Mesenchymal stem cell (in vitro differentiated cells and primary cell): ENCODE data around the gene ARID1B.

Source experiments
- DNase-seq: peaks from one replicate; pipeline ENCODE4 v3.0.0-alpha.2; 2013
- H2AFZ ChIP-seq: one replicate; pipeline ENCODE4 v1.6.1; 2013; ENCODE audit warnings: low read depth, mild to moderate bottlenecking, control low read depth, inconsistent platforms, low read length, moderate library complexity
- H2AK5ac ChIP-seq: 2 replicates; pipeline ENCODE4 v1.6.1; 2013; ENCODE audit warnings: low read length, moderate library complexity, mild to moderate bottlenecking, inconsistent platforms; ENCODE audit not compliant: severe bottlenecking
- H2BK120ac ChIP-seq: one replicate; pipeline ENCODE4 v1.6.1; 2013; ENCODE audit warnings: low read depth, mild to moderate bottlenecking, inconsistent platforms, low read length, moderate library complexity
- H2BK12ac ChIP-seq, 2 experiments: one replicate each; pipeline ENCODE4 v1.6.1; 2013; ENCODE audit warnings: inconsistent platforms in 2 of 2, low read length in 2 of 2, mild to moderate bottlenecking in 2 of 2, moderate library complexity in 2 of 2, control low read depth in 1 of 2
- H2BK15ac ChIP-seq: one replicate; pipeline ENCODE4 v1.6.1; 2013; ENCODE audit warnings: mild to moderate bottlenecking, low read depth, inconsistent platforms; ENCODE audit not compliant: poor library complexity, severe bottlenecking
- H2BK5ac ChIP-seq: 2 replicates; pipeline ENCODE4 v1.6.1; 2013; ENCODE audit warnings: low read depth, mild to moderate bottlenecking, low read length, control low read depth, inconsistent platforms; ENCODE audit not compliant: poor library complexity, severe bottlenecking
- H3K14ac ChIP-seq, 2 experiments: one replicate each; pipeline ENCODE4 v1.6.1; 2013; ENCODE audit warnings: inconsistent platforms in 2 of 2, low read length in 2 of 2, control low read depth in 1 of 2, mild to moderate bottlenecking in 1 of 2, moderate library complexity in 1 of 2
- H3K18ac ChIP-seq, 2 experiments: one replicate each; pipeline ENCODE4 v1.6.1; 2013; ENCODE audit warnings: inconsistent platforms in 2 of 2, low read length in 2 of 2, control low read depth in 1 of 2, low read depth in 1 of 2, mild to moderate bottlenecking in 1 of 2
- H3K23ac ChIP-seq, 2 experiments: one replicate each; pipeline ENCODE4 v1.6.1; 2013; ENCODE audit warnings: inconsistent platforms in 2 of 2, low read length in 2 of 2, mild to moderate bottlenecking in 2 of 2, moderate library complexity in 2 of 2, control low read depth in 1 of 2
- H3K27ac ChIP-seq: 2 replicates; pipeline ENCODE4 v1.5.1; 2013; ENCODE audit warnings: mild to moderate bottlenecking, moderate library complexity, low read length, control low read depth, inconsistent platforms; ENCODE audit not compliant: poor library complexity, severe bottlenecking
- H3K27me3 ChIP-seq, 2 experiments: 2 replicates each; pipeline versions ENCODE4 v1.6.1 to v1.7.0; 2013; ENCODE audit warnings: low read length in 2 of 2, mild to moderate bottlenecking in 2 of 2, moderate library complexity in 2 of 2, control low read depth in 1 of 2, inconsistent platforms in 1 of 2; ENCODE audit not compliant: control insufficient read depth in 1 of 2, insufficient read depth in 1 of 2
- H3K36me3 ChIP-seq, 2 experiments: 2 replicates each; pipeline versions ENCODE4 v1.6.1 to v1.7.0; 2013; ENCODE audit warnings: low read length in 2 of 2, control low read depth in 1 of 2, inconsistent platforms in 1 of 2, low read depth in 1 of 2, mild to moderate bottlenecking in 1 of 2; ENCODE audit not compliant: insufficient read depth in 2 of 2, control insufficient read depth in 1 of 2
- H3K4ac ChIP-seq, 2 experiments: one replicate each; pipeline ENCODE4 v1.6.1; 2013; ENCODE audit warnings: inconsistent platforms in 2 of 2, low read length in 2 of 2, mild to moderate bottlenecking in 2 of 2, moderate library complexity in 2 of 2, control low read depth in 1 of 2, low read depth in 1 of 2
- H3K4me1 ChIP-seq: 2 replicates; pipeline ENCODE4 v1.6.1; 2013; ENCODE audit warnings: low read depth, low read length, control low read depth; ENCODE audit not compliant: control insufficient read depth, insufficient read depth
- H3K4me2 ChIP-seq: 2 replicates; pipeline ENCODE4 v1.6.1; 2013; ENCODE audit warnings: low read length, mild to moderate bottlenecking, inconsistent platforms; ENCODE audit not compliant: poor library complexity, severe bottlenecking
- H3K4me3 ChIP-seq, 2 experiments: 2 replicates each; pipeline versions ENCODE4 v1.5.1 to v1.7.0; 2013; ENCODE audit warnings: low read length in 2 of 2, mild to moderate bottlenecking in 2 of 2, control low read depth in 1 of 2, low read depth in 1 of 2; ENCODE audit not compliant: insufficient read depth in 1 of 2
- H3K79me1 ChIP-seq: replicated peaks from 2 replicates; pipeline ENCODE4 v1.6.1; 2013; ENCODE audit warnings: mild to moderate bottlenecking, control low read depth, low read length, inconsistent platforms; ENCODE audit not compliant: poor library complexity, severe bottlenecking
- H3K9ac ChIP-seq: 2 replicates; pipeline ENCODE4 v1.7.0; 2013; ENCODE audit warnings: mild to moderate bottlenecking, low read length, moderate library complexity
- H3K9me3 ChIP-seq: 2 replicates; pipeline ENCODE4 v1.7.0; 2013; ENCODE audit warnings: mild to moderate bottlenecking, low read length; ENCODE audit not compliant: control insufficient read depth
- H4K8ac ChIP-seq: one replicate; pipeline ENCODE4 v1.6.1; 2013; ENCODE audit warnings: inconsistent platforms, mild to moderate bottlenecking, low read length, moderate library complexity
- H4K91ac ChIP-seq: one replicate; pipeline ENCODE4 v1.6.1; 2013; ENCODE audit warnings: mild to moderate bottlenecking, low read length, inconsistent platforms
- WGBS: methylation state at CpG from one replicate; pipeline ENCODE4 v1.1.7; 2013; ENCODE audit warnings: mixed read lengths; 5-methylcytosine and 5-hydroxymethylcytosine counted together

The ARID1B gene

GRCh38 chr6:157227202-157228166 is 450.3 kb downstream of the ARID1B start:
- no peak overlapping the region for H2BK12ac ChIP-seq
- H2AFZ ChIP-seq: no peak overlapping the region
- no peak overlapping the region for H3K4me2 ChIP-seq
- no peak overlapping the region for H2BK5ac ChIP-seq
- H4K8ac ChIP-seq: no peak overlapping the region
- H3K14ac ChIP-seq: no peak overlapping the region
- peaks cover 0 to 6% of the 10 kb centered on the region in 2 experiments for H3K36me3 ChIP-seq
- no peak overlapping the region for H3K23ac ChIP-seq
- H3K27me3 ChIP-seq: peaks cover 0 to 15% of the 10 kb centered on the region in 2 experiments
- H3K4me3 ChIP-seq: no peak overlapping the region
- no peak overlapping the region for H4K91ac ChIP-seq
- H2BK15ac ChIP-seq: no peak overlapping the region
- H3K4ac ChIP-seq: no peak overlapping the region
- H3K4me1 ChIP-seq: peaks cover 6% of the 10 kb centered on the region
- no peaks in the 10 kb centered on the region for H3K9me3 ChIP-seq
- 93% methylated on average over 35 of the region's 36 CpGs for WGBS
- H3K27ac ChIP-seq: no peak overlapping the region
- DNase-seq: no peak
- H3K18ac ChIP-seq: no peak overlapping the region
- H3K9ac ChIP-seq: no peak overlapping the region
- no peak overlapping the region for H2BK120ac ChIP-seq
- no peak overlapping the region for H2AK5ac ChIP-seq
- H3K79me1 ChIP-seq: no peaks in the 10 kb centered on the region

GRCh38 chr6:157228426-157229131 is 451.4 kb downstream of the ARID1B start:
- no peak overlapping the region for H3K9ac ChIP-seq
- no peaks in the 10 kb centered on the region for H3K9me3 ChIP-seq
- H3K4ac ChIP-seq: no peak overlapping the region
- H3K27ac ChIP-seq: no peak overlapping the region
- H3K23ac ChIP-seq: no peak overlapping the region
- peaks cover 0 to 6% of the 10 kb centered on the region in 2 experiments for H3K36me3 ChIP-seq
- H4K91ac ChIP-seq: no peak overlapping the region
- no peak overlapping the region for H4K8ac ChIP-seq
- no peak overlapping the region for H3K4me3 ChIP-seq
- H3K27me3 ChIP-seq: peaks cover under 1 to 21% of the 10 kb centered on the region in 2 experiments
- no peak overlapping the region for H2BK12ac ChIP-seq
- no peak overlapping the region for H3K4me2 ChIP-seq
- H2AK5ac ChIP-seq: no peak overlapping the region
- no peak overlapping the region for H2BK120ac ChIP-seq
- H2BK15ac ChIP-seq: no peak overlapping the region
- WGBS: 88% methylated on average over 23 of the region's 23 CpGs
- no peak overlapping the region for H2BK5ac ChIP-seq
- no peak overlapping the region for H2AFZ ChIP-seq
- no peak overlapping the region for H3K14ac ChIP-seq
- no peak overlapping the region for H3K18ac ChIP-seq
- H3K4me1 ChIP-seq: peaks cover 5% of the 10 kb centered on the region
- no peaks in the 10 kb centered on the region for H3K79me1 ChIP-seq
- no peak for DNase-seq

GRCh38 chr6:157229132-157229618 is 452.0 kb downstream of the ARID1B start:
- Histone ChIP-seq H3K27me3 (peaks cover 4 to 26% of the 10 kb centered on the region in 2 experiments), H4K91ac (no peak overlapping the region), H2AFZ (no peak overlapping the region), H3K14ac (no peak overlapping the region), H3K9me3 (no peaks in the 10 kb centered on the region), H3K9ac (no peak overlapping the region), H3K18ac (no peak overlapping the region), H3K4me3 (no peak overlapping the region), H3K4me1 (peaks cover 5% of the 10 kb centered on the region), H2BK5ac (no peak overlapping the region), H3K36me3 (peaks cover 0 to 6% of the 10 kb centered on the region in 2 experiments), H3K4ac (no peak overlapping the region), H3K79me1 (no peaks in the 10 kb centered on the region), H3K23ac (no peak overlapping the region), H2AK5ac (no peak overlapping the region), H2BK15ac (no peak overlapping the region), H4K8ac (no peak overlapping the region), H3K4me2 (no peak overlapping the region), H3K27ac (no peak overlapping the region), H2BK12ac (no peak overlapping the region), H2BK120ac (no peak overlapping the region)
- DNase-seq: no peak
- WGBS: 73% methylated on average over 7 of the region's 8 CpGs

- Histone ChIP-seq H3K23ac (no peak overlapping the region), H4K8ac (no peak overlapping the region), H3K4me3 (no peak overlapping the region), H2AFZ (no peak overlapping the region), H3K18ac (no peak overlapping the region), H2AK5ac (no peak overlapping the region), H3K9me3 (no peaks in the 10 kb centered on the region), H3K27ac (no peak overlapping the region), H3K14ac (no peak overlapping the region), H2BK120ac (no peak overlapping the region), H2BK15ac (no peak overlapping the region), H3K36me3 (peaks cover 0 to 6% of the 10 kb centered on the region in 2 experiments), H2BK12ac (no peak overlapping the region), H3K79me1 (no peaks in the 10 kb centered on the region), H3K4ac (no peak overlapping the region), H3K27me3 (peaks cover 8 to 29% of the 10 kb centered on the region in 2 experiments), H3K4me2 (no peak overlapping the region), H4K91ac (no peak overlapping the region), H3K4me1 (peaks cover 5% of the 10 kb centered on the region), H3K9ac (no peak overlapping the region), H2BK5ac (no peak overlapping the region)
- WGBS: 65% methylated on average over 5 of the region's 8 CpGs
- no peak for DNase-seq
Observed at GRCh38 chr6:157229713-157230112, 452.5 kb downstream of the ARID1B start.
